Islet of Langerhans (tissue), 1 donor: ENCODE measurements around the gene NDUFS8.

Experiments
- FAIRE-seq: peaks from one replicate; lab custom pipeline; 2011; peaks lifted over from hg19 to GRCh38; lab: Jason Lieb, UNC

The NDUFS8 gene

DNA sequence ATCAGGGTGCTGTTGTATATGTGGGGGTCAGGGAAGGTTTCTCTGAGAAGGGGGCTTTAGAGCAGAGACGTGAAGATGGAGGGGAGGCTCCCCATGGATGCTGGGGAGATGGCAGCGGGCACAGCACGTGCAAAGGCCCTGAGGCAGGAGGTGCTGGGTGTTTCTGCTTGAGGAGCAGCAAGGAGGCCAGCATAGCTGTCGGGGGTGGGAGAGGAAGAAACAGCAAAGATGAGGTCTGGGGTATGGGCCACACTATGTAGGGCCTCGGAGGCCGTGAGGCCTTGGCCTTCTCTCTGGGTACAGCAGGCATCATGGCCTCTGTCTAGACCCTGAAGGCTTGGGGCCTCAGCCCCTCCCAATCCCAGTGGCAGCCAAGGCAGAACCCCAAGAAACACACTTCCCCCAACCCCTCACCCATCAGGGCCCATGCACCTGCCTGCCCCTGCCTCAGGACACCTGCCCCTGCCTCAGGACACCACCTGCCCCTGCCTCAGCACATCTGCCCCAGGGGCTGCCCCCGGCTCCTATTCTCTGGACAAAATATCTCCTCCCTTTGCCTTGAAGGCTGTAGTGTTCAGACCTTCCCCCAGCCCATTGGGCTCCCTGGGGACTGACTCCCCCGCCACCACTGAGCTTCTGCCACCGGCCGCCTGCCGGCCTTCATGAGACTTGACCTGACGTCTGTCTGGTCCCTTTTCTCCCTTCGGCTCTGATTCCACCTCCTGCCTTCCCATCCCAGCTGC, 14.1 kb upstream of the NDUFS8 start:
- FAIRE-seq, result no peak

DNA sequence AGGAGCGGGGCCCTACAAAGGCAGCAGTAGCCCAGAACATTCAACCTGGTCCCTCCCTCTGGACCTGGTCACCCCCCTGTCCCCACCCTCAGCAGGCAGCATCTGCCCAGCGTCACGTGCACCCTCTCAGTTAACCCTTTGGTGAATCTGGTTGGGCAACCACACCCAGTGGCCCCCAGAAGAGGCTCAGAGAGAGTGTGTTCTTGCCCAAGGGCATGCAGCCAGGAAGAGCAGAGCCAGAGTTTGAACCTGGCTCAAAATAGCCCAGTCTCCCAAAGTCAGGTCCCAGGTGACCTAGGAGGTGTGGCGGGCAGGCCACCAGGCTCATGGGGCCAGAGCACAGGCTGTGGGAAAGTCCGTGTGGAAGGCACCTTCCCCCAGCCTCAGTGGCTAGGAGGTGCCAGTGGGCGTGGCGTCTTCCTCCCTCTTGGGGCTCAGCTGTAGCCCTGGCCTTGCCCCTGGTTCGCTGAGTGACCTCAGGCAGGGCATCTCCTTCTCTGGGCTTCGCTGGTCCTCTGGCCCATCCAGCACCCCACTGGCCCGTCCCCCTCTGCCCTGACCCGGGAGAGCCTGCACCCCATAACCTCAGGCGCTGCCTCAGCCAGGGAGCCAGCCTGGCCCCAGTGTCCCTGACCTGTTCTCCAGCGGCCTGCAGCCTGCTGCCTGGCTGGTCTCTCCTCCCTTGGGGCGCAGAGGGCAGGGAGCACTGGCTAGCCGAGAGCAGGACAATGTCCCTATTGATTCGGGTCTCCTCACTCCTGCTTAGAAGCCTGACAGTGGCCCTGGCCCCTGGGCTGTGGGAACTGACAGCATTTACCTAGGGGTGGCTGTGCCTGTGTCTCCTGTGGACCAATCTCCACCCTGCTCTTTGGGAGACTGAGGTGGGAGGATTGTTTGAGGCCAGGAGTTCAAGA, 13.3 kb upstream of the NDUFS8 start:
- no peak for FAIRE-seq

DNA sequence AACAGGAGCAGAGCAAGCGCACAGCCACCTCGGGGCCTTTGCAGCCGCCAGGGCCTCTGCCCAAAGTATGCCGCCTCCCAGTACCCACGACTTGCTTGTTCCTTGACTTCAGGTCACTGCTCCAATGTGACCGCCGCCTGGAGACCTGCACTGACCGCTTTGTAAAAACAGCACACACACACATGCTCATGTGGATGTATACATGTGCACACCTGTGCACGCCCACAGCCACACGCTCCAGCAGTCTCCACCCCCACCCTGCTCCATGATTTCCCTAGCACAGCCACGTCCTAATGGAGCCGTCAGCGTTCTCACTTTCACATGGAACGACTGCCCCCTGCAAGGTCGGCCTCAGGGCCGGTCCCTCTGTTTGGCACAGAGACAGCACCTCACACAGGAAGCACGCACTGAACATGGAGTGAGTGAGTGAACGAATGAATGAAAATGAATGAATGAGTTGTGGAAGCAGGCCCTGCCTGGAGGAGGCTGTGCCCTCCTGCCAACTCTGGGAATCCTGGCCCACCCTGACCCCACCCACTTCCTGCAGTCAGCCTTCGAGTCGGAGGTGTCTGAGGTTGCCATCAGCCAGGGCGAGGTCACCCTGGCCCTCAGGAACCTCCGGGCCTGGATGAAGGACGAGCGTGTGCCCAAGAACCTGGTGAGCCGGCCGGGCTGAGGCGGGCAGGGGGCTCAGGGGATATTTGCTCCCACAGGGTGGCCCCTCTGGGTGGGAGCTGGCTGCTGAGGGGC, 12.3 kb upstream of the NDUFS8 start:
- FAIRE-seq, result no peak

DNA sequence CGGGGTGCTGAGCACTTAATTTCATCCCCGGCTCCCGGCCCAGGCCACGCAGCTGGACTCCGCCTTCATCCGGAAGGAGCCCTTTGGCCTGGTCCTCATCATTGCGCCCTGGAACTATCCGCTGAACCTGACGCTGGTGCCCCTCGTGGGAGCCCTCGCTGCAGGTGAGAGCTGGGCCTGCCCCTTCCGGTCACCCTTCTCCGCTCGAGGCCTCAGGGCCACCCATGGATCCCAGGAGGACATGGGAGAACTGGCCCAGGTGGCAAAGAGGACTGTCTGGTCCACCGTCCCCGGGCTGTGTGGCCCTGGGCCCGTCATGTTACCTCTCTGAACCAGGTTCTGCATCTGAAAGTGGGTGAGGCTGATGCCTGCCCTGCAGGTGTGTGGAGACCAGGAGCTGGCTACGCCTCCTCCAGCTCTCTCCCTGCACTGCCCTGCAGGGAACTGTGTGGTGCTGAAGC, 11.7 kb upstream of the NDUFS8 start:
- FAIRE-seq, result no peak

DNA sequence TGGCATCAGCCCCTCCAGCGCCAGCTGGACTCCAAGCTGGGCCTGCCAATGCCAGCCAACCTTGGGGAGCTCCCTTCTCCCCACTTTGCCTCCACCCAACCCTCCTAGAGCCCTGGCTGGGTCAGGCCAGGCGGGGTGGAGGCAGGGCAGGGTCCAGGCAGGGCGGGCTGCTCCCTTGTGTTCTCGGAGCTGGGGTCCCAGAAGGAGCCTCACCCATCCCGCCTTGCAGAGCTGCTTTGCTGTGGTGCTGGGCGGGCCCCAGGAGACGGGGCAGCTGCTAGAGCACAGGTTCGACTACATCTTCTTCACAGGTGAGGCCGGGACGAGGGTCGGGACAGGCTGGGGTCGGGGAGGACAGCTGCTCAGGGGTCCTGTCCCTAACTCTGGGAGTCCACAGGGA, 11.0 kb upstream of the NDUFS8 start:
- FAIRE-seq, result no peak

DNA sequence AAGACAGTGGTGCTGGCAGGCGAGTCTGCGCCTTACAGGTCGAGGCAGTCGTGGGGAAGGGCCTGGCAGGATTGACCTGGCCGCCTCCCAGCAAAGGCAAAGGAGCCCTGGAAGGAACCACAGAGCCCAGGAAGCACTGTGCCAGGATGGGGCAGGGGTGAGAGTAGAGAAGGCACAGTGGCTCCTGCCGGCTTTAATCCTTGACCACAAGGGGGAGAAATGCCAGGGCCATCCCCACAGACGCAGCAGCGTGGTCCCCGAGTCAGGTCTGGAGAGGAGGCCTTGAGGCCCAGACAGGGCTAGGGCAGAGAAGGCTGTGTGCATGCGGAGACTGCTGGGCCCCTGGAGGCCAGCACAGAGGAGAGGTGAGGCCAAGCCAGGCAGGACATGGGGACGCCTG, 9.9 kb upstream of the NDUFS8 start:
- FAIRE-seq, result no peak

DNA sequence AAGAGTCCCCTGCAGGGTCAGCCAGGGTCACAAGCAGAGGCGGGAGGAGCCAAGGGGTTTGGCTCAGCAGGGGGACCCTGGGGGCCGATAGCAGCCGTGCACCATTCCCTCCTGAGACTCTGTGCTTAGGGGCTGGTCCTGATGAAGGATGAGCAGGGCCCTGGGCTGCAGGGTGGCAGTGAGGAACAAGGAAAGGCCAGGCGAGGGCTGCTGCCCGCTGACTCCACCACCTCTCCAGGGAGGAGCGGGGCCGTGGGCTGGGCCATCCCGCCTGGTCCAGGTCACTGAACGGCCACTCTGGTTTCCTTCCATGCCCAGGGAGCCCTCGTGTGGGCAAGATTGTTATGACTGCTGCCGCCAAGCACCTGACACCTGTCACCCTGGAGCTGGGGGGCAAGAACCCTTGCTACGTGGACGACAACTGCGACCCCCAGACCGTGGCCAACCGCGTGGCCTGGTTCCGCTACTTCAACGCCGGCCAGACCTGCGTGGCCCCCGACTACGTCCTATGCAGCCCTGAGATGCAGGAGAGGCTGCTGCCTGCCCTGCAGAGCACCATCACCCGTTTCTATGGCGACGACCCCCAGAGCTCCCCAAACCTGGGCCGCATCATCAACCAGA, 9.2 kb upstream of the NDUFS8 start:
- FAIRE-seq, result no peak

DNA sequence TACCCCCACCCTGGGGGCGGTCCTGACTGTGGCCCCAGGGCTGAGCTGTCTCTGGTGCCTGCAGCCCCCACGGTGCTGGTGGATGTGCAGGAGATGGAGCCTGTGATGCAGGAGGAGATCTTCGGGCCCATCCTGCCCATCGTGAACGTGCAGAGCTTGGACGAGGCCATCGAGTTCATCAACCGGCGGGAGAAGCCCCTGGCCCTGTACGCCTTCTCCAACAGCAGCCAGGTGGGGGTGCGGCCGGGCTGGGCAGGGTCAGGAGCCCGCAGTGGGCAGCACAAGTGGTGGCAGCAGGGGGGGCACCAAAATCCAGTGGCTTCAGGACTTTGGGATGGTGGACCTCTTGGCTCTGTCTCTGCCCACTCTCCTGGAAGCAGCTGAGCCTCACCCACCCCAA, 8.0 kb upstream of the NDUFS8 start:
- FAIRE-seq, result no peak

DNA sequence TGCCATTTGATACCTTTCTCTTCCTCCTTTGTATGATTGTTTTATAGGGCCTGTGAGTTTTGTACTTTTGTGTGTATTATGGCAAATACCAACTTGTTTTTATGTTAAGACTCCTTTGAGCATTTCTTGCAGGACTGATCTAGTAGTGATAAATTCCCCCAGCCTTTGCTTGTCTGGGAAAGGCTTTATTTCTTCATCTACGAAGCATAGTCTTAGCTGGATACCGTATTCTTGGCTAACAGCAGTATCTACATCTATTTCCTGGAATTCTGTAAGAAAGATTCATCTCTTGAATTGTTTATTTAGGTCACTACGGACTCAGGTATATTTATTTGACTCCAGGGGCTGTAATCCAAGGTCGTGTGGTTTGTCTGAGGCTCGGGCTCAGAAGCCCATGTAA, 6.0 kb upstream of the NDUFS8 start:
- FAIRE-seq, result no peak

DNA sequence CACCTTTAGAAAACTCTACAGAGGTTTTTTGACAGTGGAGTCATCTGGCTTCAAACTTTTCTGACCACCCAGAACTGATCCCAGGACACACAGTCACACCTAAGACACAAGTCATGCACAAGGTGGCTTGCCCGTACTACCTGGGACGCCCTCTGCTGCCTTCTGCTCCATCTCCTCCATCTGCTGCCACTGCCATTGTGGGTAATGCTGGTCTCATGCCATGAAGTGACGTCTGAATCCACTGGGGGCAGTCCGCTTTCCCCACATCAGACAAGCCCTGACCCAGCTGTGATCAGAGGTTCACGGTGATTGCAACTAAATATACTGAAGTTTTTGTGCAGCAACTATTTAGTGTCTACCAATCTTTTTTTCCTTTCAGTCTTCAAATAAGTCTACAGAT, 5.4 kb upstream of the NDUFS8 start:
- FAIRE-seq, result no peak

DNA sequence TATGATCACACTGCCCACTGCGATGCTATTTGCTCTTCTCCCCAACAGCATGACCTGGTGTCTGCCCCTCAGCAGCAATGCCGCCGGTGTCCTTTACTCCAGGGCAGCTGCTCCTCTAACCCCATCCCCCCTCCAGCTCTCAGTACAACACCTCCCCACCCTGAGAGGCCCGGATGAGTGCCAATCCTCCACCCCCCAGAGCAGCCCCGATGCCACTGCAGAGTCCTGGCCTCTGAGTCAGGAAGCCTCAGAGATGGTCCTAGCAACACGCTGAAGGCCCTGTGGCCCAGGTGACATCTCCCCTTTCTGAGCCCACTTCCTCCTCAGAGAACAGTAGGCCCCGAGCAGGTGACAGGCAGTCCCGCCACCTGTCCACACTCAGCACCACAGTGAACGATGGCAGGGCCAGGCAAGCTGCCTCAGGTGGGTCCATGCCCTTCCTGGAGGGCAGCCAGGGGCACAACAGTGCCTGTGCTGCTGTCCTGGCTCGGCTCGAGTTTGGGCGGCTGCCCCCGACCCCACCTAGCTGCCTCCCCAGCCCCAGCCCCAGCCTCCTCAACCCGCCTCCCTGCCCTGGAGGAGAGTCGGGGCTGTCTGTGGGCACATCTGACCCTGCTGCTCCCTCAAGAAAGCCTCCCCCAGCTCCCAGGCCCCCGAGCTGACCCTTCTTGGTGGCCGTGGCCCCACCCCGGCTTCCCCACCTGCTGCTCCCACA, 3.9 kb upstream of the NDUFS8 start:
- no peak for FAIRE-seq

DNA sequence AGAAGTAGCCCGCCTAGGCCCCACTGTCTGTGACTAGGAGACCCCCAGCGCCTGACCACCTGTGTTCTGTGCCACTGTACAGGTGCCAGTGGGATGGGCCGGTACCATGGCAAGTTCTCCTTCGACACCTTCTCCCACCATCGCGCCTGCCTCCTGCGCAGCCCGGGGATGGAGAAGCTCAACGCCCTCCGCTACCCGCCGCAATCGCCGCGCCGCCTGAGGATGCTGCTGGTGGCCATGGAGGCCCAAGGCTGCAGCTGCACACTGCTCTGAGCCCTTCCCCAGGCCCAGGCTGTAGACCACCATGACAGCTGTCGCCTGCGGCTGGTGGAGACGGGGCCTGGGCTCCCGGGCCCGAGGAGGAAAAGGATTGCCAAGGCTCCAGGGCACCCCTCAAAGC, 2.8 kb upstream of the NDUFS8 start:
- FAIRE-seq, result no peak

DNA sequence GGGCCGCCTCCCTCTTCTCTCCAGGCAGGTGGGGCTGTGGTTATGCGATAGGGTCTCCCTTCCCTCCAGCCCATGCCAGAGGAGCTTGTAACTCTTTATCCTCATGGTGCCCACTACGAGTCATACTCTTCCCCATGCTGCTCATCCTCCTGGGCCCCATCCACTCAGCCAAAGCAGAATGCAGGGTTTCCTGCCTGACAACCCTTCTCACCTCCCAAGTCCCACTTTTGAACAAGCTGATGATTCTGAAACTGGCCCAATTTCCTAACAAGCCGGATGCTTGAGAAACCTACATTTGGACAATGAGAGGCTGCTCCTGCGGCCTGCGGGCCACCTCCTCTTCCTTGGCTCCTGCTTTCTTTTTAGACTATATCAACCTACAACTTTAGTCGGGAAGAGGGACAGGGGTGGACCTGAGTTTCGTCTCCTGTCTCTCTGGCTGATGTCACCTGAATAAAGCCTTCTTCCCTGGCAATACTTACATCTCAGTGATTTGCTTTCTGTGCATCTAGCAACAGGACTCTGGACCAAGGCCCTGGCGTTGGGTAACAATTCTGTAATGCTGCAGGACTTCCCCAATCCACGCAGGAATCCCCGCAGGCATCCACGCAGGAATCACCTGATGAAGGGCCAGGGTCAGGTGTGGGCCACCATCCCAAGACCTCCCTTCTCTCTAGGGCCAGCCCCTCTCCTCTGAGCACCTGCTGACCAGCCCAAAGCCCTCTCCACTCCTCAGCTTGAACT, 1.5 kb upstream of the NDUFS8 start:
- no peak for FAIRE-seq

DNA sequence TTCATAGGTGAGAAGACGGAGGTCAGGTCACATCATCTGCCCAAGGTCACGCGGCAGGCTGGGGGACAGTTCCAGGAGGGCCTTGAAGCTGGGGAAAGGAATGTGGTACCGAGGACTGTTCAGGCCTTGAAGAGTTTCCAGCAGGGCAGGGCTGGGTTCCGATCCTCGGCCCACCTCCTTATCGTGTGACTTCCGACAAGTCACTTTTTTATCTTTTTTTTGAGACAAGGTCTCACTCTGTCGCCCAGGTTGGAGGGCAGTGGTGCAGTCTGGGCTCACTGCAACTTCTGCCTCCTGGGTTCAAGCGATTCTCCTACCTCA, 623 bp downstream of the NDUFS8 start:
- FAIRE-seq, result no peak

DNA sequence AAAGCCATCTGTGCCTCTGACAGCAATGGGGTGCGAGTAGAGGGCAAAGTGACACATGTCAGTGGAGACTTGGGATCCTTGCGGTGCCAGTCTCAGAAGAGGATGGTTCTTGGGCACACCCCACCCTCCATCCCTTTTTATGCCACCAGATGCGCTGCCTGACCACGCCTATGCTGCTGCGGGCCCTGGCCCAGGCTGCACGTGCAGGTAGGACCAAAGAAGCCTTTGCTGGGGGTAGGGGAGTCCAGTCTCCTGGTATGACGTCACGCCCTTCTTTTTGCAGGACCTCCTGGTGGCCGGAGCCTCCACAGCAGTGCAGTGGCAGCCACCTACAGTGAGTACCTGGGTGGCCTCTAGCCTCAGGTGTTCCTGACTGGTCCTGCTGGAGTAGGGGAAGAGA, 1.5 kb downstream of the NDUFS8 start:
- no peak for FAIRE-seq

DNA sequence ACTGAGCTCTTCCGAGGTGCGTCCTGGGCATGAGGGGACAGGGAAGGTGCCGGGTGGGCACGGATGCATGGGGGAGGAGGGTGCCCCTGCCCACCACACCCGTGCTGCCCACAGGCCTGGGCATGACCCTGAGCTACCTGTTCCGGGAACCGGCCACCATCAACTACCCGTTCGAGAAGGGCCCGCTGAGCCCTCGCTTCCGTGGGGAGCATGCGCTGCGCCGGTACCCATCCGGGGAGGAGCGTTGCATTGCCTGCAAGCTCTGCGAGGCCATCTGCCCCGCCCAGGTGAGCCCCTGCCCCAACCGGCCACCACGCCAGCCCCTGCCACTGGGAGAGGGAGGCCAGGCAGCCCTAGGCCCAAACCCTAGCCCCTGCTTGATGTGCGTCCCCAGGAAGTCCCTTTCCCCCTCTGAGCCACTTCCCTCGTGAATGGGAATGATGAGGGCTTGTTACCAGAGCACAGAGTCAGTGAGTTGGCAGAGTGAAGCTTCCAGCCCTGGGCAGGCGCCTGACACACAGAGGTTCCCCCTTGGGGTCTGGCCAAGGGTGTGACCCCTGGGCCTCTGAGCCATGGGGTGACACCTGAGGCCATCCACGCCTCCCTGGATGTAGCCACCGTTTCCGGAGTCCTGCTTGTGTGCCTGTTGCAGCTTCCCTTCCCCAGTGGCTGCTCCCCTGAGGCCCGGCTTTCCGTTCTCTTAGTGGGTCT, 2.7 kb downstream of the NDUFS8 start:
- FAIRE-seq, result no peak

DNA sequence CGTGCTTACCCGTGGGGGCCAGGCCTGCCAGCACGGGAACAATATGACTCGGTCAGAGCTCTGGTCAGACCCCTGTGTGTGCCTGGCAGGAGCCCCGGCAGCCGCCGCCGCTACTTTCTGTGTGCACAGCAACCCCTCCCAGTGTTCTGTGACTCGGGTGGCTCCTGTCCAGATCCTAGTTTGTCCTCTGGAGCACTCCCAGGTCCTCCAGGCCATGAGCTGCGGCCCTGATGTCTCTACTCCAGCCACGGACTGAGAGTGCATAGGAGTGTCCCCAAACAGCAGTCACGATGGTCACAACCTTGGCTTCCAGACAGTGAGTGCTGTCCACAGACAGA, 3.2 kb downstream of the NDUFS8 start:
- no peak for FAIRE-seq

DNA sequence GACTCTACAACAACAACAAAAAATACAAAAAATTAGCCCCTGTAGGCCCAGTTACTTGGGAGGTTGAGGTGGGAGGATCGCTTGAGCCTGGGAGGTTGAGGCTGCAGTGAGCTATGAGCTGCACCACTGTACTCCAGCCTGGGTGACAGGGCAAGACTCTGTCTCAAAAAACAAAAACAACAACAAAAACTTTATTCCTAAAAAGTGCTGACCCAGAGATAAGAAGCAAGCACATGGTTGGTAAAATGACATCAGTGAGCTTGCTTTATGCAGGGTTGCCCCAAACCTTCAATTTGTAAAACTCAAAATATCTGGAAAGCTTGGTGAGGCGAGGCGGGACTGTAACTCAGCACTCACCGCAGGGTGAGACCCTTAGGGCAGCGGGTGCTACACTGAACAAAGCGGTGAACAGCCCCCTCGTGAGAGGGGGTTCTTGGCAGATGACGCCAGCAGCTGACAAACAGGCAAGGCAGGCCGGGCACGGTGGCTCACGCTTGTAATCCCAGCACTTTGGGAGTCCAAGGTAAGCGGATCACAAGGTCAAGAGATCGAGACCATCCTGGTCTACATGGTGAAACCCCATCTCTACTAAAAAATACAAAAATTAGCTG, 4.9 kb downstream of the NDUFS8 start:
- no peak for FAIRE-seq

DNA sequence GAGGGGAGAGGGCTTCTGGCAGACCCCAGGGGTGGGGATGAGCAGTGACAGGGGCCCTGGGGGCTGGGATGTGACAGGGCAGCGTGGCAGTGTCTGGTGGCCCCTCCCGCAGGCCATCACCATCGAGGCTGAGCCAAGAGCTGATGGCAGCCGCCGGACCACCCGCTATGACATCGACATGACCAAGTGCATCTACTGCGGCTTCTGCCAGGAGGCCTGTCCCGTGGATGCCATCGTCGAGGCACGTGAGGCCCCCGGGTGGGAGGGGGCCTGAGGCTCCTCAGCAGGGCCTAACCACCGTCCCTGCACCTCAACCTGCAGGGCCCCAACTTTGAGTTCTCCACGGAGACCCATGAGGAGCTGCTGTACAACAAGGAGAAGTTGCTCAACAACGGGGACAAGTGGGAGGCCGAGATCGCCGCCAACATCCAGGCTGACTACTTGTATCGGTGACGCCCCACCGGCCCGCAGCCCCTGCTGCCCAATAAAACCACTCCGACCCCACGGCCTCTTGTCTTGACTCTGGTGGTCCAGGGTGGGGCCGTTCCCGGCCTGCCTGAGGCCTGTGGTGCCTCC, 5.7 kb downstream of the NDUFS8 start:
- FAIRE-seq, result no peak

DNA sequence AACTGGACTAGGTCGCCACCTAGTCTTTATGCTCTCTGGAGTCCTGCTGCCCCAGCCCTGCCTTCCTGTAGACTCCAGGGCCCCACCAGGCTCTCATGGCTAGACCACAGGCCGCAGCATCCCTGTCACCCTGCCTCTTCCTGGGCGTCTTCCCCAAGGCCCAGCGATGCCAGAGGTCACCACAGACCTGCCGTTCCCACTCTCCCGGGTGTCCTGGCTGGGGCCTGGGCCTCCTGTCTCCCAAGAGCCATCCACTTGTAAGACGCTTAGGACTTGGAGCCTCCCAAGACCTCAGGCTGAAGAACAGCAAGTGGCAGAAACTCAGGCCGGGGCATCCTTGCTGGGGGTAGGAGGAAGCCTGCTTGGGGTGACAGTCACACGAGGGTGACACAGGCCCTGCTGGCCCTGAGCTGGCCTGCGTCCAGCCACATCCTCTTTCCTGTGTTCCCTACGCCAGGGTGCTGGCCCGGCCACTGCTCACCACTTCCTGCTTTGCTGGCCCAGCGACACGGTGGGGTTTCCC, 6.3 kb downstream of the NDUFS8 start:
- FAIRE-seq, result no peak
